CD4-positive, alpha-beta T cell treated with Interleukin-21 for 1 hour (primary cell): ENCODE measurements around the gene OR2A5.
"Not testable (repeated sequence)": the region's sequence is repeated elsewhere in the genome, so short reads cannot be mapped to it uniquely, and the experiment has no call there.

Experiments
- DNase-seq: peaks from one replicate; pipeline ENCODE4 v3.0.0-alpha.2; 2020

The OR2A5 gene

DNA sequence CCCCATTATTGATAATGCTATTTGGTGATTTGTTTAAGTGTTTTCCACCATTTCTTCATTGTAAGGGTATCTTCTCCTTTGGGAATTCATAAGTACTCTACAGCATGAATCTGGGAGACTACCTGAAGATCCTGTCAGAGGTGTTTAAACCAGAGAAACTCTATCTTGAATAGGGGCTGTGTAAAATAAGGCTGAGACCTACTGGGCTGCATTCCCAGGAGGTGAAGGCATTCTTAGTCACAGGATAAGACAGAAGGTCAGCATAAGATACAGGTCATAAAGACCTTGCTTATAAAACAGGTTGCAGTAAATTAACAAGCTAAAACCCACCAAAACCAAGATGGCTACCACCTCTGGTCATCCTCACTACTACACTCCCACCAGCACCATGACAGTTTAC is 13.4 kb upstream of the OR2A5 start:
- no peak for DNase-seq

DNA sequence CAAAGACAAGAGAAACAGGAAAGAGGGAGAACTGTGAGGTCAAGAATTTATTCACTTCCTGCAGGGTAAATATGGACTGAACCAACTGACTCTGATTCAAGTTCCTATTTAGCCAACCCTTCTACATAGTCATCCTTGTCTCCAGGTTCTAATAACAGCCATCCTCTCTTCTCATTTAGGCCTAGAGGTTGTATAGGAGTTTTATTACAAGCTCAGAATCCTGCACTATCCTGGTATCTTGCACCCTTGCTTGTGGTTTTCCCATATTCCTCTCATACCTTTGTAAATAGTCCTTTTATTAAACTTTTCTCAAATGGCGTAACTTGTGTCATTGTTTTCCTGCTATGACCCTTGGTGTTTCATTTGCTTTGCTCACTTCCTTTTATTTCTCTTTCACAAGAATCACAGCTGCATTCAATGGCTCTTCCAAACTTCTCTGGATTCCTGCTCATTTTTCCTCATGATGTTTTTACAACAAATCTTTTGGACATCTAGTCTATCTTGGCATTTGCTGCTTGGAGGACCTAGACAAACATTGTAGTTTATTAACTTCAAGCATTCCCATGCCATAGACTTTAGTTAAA is 12.4 kb upstream of the OR2A5 start:
- DNase-seq = no peak

DNA sequence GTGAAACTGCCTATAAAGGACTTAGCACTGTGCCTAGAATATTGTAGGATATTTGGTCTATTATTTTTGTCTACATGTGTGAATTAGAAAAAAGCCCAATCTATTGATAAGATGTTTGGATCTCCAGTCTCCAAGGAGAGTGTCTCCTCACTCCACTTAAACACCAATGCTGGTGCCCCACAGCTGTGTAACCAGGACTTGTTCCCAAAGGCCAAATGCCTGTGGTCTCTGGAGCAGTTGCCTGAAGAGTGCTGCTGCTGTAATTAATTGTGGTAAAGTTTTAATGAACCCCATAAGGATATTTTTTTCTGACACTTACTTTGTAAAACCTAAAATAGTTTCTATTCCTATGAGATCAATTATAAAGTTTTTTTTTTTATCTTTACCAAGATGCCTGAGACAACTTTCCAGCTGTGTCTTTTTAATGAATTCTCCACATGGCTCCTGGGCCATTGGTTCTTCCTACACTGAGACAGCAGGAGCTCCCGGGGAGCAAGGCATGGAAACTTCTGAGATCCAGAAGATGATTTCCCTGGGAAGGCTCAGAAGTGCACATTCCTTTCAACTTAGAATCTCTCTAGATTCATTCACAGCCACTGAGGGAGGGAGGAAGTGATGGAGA is 11.2 kb upstream of the OR2A5 start:
- DNase-seq = no peak

DNA sequence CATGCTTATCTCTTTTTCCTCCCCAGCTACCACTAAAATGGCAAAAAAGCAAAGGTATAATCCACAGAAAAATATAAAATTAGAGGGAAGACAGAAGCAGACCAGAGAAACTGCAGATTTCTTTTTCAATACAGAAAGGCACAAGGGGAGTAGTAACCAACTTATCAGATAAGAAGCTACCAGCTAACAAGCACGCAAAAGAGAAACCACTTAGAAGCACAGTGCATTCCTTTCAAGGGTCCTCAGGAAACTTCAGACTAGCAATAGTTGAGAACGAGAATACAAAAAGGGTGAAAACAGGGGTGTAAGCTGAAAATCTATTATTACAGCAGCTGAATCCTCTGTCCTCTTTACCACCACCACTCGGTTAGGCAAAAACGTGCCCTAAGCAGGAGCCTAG is 9.9 kb upstream of the OR2A5 start:
- DNase-seq = no peak

DNA sequence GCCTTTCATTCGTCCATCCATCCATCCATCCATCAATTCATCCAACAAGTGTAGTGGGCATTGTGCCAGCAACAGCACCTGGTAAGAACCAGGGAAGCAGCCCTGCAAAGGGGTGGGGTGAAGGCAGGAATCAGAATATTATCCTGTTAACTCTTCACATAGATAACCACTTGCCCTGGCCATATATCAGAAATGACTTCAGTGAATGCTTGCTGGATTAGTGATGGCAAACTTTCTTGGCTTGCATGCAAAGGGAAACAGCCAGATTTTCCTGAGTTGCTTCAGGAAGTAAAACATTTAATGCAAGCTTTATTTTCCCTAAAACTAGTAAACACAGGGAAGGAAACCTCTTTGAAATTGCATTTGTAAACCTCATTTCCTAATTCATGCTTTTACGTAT is 743 bp downstream of the OR2A5 start:
- no peak for DNase-seq

DNA sequence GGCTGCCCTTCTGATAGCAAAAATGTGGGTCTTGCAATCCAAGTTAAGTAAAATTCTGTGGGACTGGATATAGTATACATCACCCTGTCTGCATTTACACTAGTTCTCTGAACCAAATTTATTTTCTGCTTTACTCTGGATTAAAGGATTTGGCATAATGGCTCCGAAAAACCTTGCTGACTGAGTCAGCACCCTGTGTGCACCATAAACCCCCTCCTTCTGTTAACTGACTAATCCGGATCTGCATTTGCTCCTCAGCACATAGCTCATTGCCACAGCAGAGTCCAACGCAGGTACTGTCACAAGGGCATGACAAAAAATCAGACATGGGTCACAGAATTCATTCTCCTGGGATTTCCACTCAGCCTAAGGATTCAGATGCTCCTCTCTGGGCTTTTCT is 1.3 kb downstream of the OR2A5 start:
- no peak for DNase-seq

DNA sequence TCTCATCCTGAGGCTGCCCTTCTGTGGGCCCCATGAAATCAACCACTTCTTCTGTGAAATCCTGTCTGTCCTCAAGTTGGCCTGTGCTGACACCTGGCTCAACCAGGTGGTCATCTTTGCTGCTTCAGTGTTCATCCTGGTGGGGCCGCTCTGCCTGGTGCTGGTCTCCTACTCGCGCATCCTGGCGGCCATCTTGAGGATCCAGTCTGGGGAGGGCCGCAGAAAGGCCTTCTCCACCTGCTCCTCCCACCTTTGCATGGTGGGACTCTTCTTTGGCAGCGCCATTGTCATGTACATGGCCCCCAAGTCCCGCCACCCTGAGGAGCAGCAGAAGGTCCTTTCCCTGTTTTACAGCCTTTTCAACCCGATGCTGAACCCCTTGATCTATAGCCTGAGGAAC is 2.1 kb downstream of the OR2A5 start:
- DNase-seq = not testable (repeated sequence)

DNA sequence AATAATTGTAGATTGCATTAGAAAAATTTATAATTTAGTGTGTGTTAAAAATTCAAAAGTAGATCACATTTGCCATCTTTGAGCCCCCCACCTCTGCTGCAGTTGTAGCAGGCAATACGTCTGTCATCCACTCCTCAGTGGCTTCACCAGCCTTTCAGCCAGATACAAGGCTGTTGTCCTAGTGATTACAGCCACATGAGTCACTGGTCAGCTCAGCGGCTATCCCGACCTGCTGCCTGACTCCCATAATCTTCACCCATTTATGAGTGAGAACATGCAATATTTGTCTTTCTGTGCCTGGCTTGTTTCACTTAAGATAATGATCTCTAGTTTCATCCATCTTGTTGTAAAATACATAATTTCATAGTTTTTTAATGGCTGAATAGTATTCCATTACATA is 9.2 kb downstream of the OR2A5 start:
- DNase-seq = no peak

DNA sequence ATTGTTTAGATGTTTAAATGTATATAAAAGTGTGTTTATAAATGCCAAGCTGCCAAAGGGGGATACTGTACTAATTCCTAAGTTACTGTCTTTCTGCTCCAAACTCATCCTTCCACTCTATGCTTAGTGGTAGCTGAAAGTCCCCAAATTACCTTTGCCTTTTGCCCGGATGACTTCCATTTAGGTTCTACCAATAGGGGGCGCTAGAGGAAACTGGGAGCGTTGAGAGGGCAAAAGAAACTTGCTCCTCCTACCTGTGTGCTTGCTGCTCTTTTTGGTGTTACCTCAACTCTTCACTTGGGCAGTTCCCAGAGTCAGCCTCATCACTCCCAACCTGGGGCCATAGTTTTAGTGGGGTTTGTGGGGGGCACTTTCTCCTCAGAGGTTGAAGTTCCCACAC is 15.0 kb downstream of the OR2A5 start:
- DNase-seq = no peak

DNA sequence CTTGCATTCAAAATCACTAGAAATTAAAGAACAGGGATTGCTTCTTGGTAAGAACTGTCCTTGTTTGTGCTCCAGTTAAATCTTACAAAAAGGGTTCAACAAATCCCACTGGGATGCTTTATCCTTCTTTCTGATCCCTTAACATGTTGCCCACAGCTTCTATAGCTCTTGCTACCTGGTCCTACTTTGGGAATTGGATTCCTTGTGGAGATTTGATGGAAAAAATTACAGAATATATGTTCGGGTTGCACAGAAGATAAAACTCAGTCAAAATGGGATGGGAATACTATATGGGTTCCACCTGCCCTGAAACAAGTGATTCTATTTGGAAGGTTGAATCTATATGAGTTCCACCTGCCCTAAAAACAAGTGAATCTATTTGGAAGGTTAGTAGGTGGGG is 20.8 kb downstream of the OR2A5 start, which contains the start of gene OR2A25:
TSS of gene OR2A25 (plus strand) at position 301 of the 400 bp plus-strand sequence. CDS start 4,409 bp downstream, outside the sequence.
- DNase-seq = no peak

DNA sequence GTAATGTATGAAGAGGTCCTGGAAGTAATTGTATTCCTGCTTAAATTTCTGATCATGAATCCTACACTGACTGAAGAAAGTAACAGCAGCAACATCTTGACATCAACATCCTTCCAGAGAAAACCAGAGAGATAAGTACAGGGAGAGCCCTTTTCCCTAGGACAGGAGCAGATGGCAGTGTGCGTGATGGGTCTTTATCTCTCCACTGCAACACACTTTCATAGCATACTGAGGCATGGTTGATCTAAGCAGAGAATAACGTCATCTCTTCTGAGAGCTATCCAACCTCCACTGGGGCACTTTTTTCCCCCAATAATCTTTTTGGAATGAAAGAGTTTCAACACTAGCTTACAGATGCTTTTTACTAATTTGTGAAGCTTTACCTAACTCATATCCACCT is 21.2 kb downstream of the OR2A5 start:
- DNase-seq = no peak

DNA sequence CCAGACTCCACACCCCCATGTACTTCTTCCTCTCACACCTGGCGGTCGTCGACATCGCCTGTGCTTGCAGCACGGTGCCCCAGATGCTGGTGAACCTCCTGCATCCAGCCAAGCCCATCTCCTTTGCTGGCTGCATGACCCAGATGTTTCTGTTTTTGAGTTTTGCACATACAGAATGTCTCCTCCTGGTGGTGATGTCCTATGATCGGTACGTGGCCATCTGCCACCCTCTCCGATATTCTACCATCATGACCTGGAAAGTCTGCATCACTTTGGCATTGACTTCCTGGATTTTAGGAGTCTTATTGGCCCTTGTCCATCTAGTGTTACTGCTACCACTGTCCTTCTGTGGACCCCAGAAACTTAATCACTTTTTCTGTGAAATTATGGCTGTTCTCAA is 25.6 kb downstream of the OR2A5 start:
- no peak for DNase-seq

DNA sequence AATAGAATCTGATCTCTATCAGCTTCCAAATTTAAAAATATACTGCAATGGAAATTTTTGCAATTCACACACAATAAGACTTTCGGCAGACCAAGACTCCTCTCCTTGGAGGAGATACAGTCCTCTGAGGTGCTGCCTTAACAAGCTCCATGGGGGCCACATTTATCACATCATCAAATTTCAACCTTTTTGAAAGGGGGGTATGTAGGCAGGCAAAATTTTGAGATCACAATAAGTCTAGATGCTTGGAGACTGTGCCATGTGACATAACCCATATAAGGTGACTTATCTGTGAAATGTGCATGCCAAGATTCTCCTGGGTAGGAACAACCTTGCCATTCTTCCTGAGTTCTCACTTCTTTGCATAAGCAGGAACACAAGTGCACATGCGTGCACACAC is 37.2 kb downstream of the OR2A5 start, which contains the start of gene OR2A12:
TSS of gene OR2A12 (plus strand) at position 301 of the 400 bp plus-strand sequence. CDS start 8,830 bp downstream, outside the sequence.
- no peak for DNase-seq

DNA sequence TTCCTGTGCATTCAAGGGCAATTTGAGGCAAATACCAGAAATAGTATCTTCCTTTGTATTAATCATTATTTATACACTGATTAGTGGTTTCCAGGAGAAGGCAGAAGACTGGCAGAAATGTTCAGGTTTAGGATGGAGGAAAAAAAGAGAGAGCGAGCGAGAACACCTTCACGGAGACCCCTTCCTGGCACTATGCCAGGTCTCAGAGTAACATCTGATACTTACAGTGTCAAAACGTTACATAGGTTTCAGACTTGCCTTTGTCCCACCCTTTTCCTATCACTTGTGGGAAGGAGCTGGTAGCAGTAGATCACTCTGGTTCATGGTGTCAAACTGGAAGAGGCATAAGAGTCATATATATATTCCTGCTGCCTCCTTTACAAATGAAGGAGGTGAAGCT is 38.0 kb downstream of the OR2A5 start:
- DNase-seq = no peak

DNA sequence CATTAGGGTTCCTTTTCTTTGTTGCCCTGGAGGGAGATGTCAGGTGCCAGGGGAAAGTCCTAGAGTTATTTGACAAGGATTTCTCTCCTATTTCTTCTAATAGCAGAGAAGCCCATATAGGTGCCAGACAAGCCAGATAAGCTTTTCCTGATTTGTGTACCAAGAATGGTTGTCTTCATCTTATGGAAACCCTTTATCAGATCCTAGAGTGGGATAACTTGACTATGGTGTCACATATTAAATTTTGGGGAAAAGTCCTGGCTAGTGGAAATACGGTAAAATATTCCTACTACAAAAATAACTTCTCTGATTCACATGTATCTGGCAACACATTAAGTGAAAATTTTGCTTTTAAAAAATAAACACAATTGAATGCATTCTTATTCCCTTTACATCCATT is 38.5 kb downstream of the OR2A5 start:
- DNase-seq = no peak

DNA sequence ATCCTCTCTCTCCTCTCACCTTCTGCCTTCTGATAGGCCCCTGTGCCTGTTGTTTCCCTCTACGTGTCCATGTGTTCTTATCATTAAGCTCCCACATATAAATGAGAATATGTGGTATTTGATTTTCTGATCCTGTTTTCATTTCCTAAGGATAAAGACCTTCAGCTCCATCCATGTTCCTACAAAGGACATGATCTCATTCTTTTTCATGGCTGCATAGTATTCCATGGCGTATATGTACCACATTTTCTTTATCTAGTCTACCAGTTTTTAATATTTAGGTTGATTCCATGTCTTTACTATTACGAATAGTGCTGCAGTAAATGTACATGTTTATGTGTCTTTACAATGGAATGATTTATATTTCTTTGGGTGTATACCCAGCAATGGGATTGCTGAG is 41.9 kb downstream of the OR2A5 start:
- no peak for DNase-seq

DNA sequence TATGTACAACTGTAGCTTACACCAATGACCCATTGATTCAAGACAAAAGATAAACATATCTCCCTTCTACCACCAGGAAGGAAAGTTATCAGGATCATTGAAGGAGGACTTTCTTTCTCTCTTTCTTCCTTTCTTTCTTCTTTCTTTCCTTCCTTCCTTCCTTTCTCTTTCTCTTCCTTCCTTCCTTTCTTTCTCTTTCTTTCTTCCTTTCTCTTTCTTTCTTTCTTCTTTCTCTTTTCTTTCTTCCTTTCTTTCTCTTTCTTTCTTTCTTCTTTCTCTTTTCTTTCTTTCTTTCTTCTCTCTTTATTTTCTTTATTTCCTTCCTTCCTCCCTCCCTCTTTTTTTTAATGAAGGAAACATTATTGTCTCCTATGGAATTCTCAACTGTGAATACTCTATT is 50.0 kb downstream of the OR2A5 start:
- no peak for DNase-seq

DNA sequence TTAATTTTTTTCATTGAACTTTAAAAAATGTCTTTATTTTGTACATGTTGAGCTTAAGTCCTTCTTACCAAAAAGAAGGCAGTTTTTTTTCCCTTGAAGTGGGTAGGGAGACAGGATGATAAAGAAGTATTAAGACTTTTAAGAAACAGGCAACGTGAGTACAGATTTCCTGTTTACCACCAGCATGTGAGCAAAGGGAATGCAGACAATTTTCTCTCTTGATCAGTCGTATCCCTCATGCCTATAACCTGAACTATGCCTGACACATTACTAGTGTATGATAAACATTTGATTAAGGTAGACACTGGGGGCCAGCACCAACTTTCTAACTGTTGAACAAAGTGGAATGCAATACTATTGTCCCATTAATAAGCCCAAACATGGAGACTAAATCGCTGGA is 51.9 kb downstream of the OR2A5 start:
- DNase-seq = no peak

DNA sequence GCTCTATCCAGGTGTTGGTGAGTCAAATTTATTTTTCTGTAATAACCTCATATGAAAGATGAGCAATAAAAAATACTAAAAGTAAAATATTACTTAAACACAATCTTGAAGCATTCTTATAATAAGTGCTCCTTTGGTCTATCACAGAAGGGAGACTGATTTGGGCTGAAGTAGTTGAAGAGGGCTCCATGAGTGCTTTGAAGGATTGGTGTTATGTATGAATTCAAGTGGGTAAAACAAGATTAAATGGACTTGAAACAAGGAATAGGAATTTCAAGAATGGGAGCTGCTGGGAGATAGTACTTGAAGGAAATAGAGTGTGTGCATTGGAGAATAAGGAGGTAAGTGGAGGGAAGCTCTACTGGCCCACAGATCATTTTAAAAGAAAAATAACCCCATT is 53.3 kb downstream of the OR2A5 start:
- DNase-seq = no peak

DNA sequence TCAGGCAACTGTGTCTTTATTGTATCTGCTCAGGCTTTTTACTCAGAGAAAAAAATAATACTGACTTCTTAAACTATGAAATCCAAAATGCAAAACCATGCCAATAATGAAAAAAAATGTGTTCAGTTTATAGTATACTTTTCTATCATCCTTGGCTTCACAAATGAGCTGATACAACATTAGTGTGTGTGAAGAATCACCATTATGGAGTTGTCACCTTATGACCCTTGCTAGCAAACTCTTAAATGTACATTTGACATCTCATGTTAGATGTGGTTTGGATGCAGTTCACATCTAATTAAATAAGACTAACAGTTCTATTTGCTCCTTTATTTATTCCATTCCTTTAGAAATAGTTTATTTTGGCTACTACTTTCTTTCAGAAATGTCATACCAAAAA is 56.5 kb downstream of the OR2A5 start:
- DNase-seq = no peak
